ENCODE measurements around the gene SLBP. TPM values are rescaled to one million over a fixed set of nuclear protein-coding genes. Genes with fewer than 3 reads are reported as not detected.
"Not testable (repeated sequence)": the region's sequence is repeated elsewhere in the genome, so short reads cannot be mapped to it uniquely, and the experiment has no call there.

Gene SLBP
- total and polyA plus RNA-seq, 2 donors (not counting 1 experiment from before 2014, with no cell fraction given), result 19.4 to 31.8 TPM

- Histone ChIP-seq H4K20me1 (ENCODE audit: control insufficient read depth, insufficient read depth, low read length, poor library complexity, severe bottlenecking) (no peaks in the 10 kb centered on the region), H3K27ac (ENCODE audit: low read length in 2 of 2) (no peak overlapping the region), H3K9me3 (ENCODE audit: control extremely low read depth in 1 of 3, control insufficient read depth in 2 of 3, insufficient read depth in 1 of 3, low read length in 2 of 3) (no peaks in the 10 kb centered on the region), H3K9ac (ENCODE audit: low read length) (no peak overlapping the region), H3K27me3 (replicated peaks in 1 of 4; ENCODE audit: control extremely low read depth in 1 of 4, control insufficient read depth in 3 of 4, insufficient read depth in 4 of 4, low read length in 3 of 4) (no peaks in the 10 kb centered on the region), H3K4me1 (ENCODE audit: control insufficient read depth in 2 of 2, insufficient read depth in 2 of 2, low read length in 2 of 2) (no peaks in the 10 kb centered on the region), H2AFZ (ENCODE audit: insufficient read depth, low read depth, low read length, poor library complexity, severe bottlenecking) (no peak overlapping the region), H3K4me2 (replicated peaks; ENCODE audit: low read depth, low read length, poor library complexity, severe bottlenecking) (no peak overlapping the region), H3K36me3 (replicated peaks in 1 of 2; ENCODE audit: control extremely low read depth in 1 of 2, control insufficient read depth in 1 of 2, extremely low read depth in 1 of 2, insufficient read depth in 2 of 2, low read length in 1 of 2) (no peaks in the 10 kb centered on the region), H3K79me2 (ENCODE audit: control insufficient read depth, insufficient read depth, low read length) (peaks cover 5% of the 10 kb centered on the region), H3K4me3 (ENCODE audit: control extremely low read depth in 1 of 5, extremely low read depth in 1 of 5, insufficient read depth in 1 of 5, low read depth in 2 of 5, low read length in 4 of 5) (no peak overlapping the region)
- DNase-seq (no peak), ATAC-seq (ENCODE audit: low read depth) (no peak)
- no peak overlapping the region for H3K27ac Mint-ChIP-seq
- intact Hi-C loops (cut with micrococcal nuclease), result no loop called here
- CTCF ChIA-PET, result interaction anchor here (1.8 kb wide), 1 partner anchor 18 kb away, joined by 6 read pairs; no protein-coding TSS in a partner anchor
- TF ChIP-seq EZH2 (IDR thresholded peaks at IDR 0.05; ENCODE audit: borderline replicate concordance, insufficient read depth, low read depth, low read length, poor library complexity, severe bottlenecking), result no peak
- TF ChIP-seq, protein P1, sequence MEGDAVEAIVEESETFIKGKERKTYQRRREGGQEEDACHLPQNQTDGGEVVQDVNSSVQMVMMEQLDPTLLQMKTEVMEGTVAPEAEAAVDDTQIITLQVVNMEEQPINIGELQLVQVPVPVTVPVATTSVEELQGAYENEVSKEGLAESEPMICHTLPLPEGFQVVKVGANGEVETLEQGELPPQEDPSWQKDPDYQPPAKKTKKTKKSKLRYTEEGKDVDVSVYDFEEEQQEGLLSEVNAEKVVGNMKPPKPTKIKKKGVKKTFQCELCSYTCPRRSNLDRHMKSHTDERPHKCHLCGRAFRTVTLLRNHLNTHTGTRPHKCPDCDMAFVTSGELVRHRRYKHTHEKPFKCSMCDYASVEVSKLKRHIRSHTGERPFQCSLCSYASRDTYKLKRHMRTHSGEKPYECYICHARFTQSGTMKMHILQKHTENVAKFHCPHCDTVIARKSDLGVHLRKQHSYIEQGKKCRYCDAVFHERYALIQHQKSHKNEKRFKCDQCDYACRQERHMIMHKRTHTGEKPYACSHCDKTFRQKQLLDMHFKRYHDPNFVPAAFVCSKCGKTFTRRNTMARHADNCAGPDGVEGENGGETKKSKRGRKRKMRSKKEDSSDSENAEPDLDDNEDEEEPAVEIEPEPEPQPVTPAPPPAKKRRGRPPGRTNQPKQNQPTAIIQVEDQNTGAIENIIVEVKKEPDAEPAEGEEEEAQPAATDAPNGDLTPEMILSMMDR (IDR thresholded peaks at IDR 0.05), result no peak
- no peaks in the 10 kb centered on the region for H3K9me3 Mint-ChIP-seq (ENCODE audit: insufficient read depth)
- H3K4me1 Mint-ChIP-seq, result no peaks in the 10 kb centered on the region
- H3K4me3 Mint-ChIP-seq, result no peak overlapping the region
- WGBS (ENCODE audit: insufficient coverage), result 65% methylated on average over 7 of the region's 9 CpGs
- H3K27me3 Mint-ChIP-seq, result no peaks in the 10 kb centered on the region
- POLR2A ChIA-PET, result interaction anchor here (0.7 kb wide), 1 partner anchor 453 kb away, joined by 3 read pairs; no protein-coding TSS in a partner anchor
These were observed 37.4 kb downstream of the SLBP start for GRCh38 chr4:1674682-1675081.

DNA sequence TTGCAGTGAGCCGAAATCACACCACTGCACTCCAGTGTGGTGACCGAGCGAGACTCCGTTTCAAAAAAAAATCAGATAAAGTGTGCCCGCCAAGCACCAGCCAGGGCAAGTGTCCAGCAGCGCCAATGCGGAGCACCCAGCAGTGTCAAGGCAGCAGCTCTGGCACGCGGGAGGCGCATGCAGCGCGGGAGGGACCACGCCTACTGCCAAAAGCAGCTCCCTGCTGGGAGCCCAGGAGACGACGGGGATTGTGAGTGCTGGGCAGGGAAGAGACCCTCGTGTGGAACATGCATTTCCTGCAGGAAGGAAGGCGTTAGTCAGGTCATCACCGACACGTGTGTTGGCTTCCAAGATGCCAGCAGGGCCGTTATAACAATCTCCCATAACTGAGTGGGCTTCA is 38.4 kb downstream of the SLBP start:
- Histone ChIP-seq H3K27ac (ENCODE audit: low read length in 2 of 2) (no peak overlapping the region), H4K20me1 (ENCODE audit: control insufficient read depth, insufficient read depth, low read length, poor library complexity, severe bottlenecking) (no peaks in the 10 kb centered on the region), H3K36me3 (replicated peaks in 1 of 2; ENCODE audit: control extremely low read depth in 1 of 2, control insufficient read depth in 1 of 2, extremely low read depth in 1 of 2, insufficient read depth in 2 of 2, low read length in 1 of 2) (no peaks in the 10 kb centered on the region), H3K9me3 (ENCODE audit: control extremely low read depth in 1 of 3, control insufficient read depth in 2 of 3, insufficient read depth in 1 of 3, low read length in 2 of 3) (no peaks in the 10 kb centered on the region), H3K27me3 (replicated peaks in 1 of 4; ENCODE audit: control extremely low read depth in 1 of 4, control insufficient read depth in 3 of 4, insufficient read depth in 4 of 4, low read length in 3 of 4) (no peaks in the 10 kb centered on the region), H3K9ac (ENCODE audit: low read length) (no peak overlapping the region), H3K79me2 (ENCODE audit: control insufficient read depth, insufficient read depth, low read length) (peaks cover 5% of the 10 kb centered on the region), H2AFZ (ENCODE audit: insufficient read depth, low read depth, low read length, poor library complexity, severe bottlenecking) (no peak overlapping the region), H3K4me2 (replicated peaks; ENCODE audit: low read depth, low read length, poor library complexity, severe bottlenecking) (no peak overlapping the region), H3K4me3 (ENCODE audit: control extremely low read depth in 1 of 5, extremely low read depth in 1 of 5, insufficient read depth in 1 of 5, low read depth in 2 of 5, low read length in 4 of 5) (no peak overlapping the region), H3K4me1 (ENCODE audit: control insufficient read depth in 2 of 2, insufficient read depth in 2 of 2, low read length in 2 of 2) (no peaks in the 10 kb centered on the region)
- ATAC-seq (ENCODE audit: low read depth) (no peak), DNase-seq (no peak)
- no peak for TF ChIP-seq EZH2 (IDR thresholded peaks at IDR 0.05; ENCODE audit: borderline replicate concordance, insufficient read depth, low read depth, low read length, poor library complexity, severe bottlenecking)
- TF ChIP-seq, protein P1 (IDR thresholded peaks at IDR 0.05), result no peak
- ChIA-PET POLR2A (no interaction called here), CTCF (interaction anchor here (1.5 kb wide), 1 partner anchor 20 kb away, joined by 5 read pairs; no protein-coding TSS in a partner anchor)
- Mint-ChIP-seq H3K27ac (no peak overlapping the region), H3K27me3 (no peaks in the 10 kb centered on the region), H3K4me3 (no peak overlapping the region), H3K9me3 (ENCODE audit: insufficient read depth) (no peaks in the 10 kb centered on the region), H3K4me1 (no peaks in the 10 kb centered on the region)
- intact Hi-C loops (cut with micrococcal nuclease), result no loop called here
- 91% methylated on average over 20 of the region's 20 CpGs for WGBS (ENCODE audit: insufficient coverage)

GRCh38 chr4:1671011-1671410 is 41.1 kb downstream of the SLBP start:
- H3K4me3 Mint-ChIP-seq; H3K9me3 Mint-ChIP-seq (ENCODE audit: insufficient read depth); H3K27ac Mint-ChIP-seq; H3K36me3 ChIP-seq (replicated peaks in 1 of 2; ENCODE audit: control extremely low read depth in 1 of 2, control insufficient read depth in 1 of 2, extremely low read depth in 1 of 2, insufficient read depth in 2 of 2, low read length in 1 of 2); H3K9ac ChIP-seq (ENCODE audit: low read length); DNase-seq; H3K79me2 ChIP-seq (ENCODE audit: control insufficient read depth, insufficient read depth, low read length); H3K27me3 Mint-ChIP-seq; ATAC-seq (ENCODE audit: low read depth); H3K4me1 Mint-ChIP-seq; H3K4me3 ChIP-seq (ENCODE audit: control extremely low read depth in 1 of 5, extremely low read depth in 1 of 5, insufficient read depth in 1 of 5, low read depth in 2 of 5, low read length in 4 of 5); H3K4me1 ChIP-seq (ENCODE audit: control insufficient read depth in 2 of 2, insufficient read depth in 2 of 2, low read length in 2 of 2); H4K20me1 ChIP-seq (ENCODE audit: control insufficient read depth, insufficient read depth, low read length, poor library complexity, severe bottlenecking); H3K9me3 ChIP-seq (ENCODE audit: control extremely low read depth in 1 of 3, control insufficient read depth in 2 of 3, insufficient read depth in 1 of 3, low read length in 2 of 3); H3K27me3 ChIP-seq (replicated peaks in 1 of 4; ENCODE audit: control extremely low read depth in 1 of 4, control insufficient read depth in 3 of 4, insufficient read depth in 4 of 4, low read length in 3 of 4); POLR2A ChIA-PET; H3K4me2 ChIP-seq (replicated peaks; ENCODE audit: low read depth, low read length, poor library complexity, severe bottlenecking); intact Hi-C loops (cut with micrococcal nuclease); H3K27ac ChIP-seq (ENCODE audit: low read length in 2 of 2); H2AFZ ChIP-seq (ENCODE audit: insufficient read depth, low read depth, low read length, poor library complexity, severe bottlenecking); CTCF ChIA-PET: not testable (repeated sequence)
- 95% methylated on average over 12 of the region's 20 CpGs for WGBS (ENCODE audit: insufficient coverage)

Data from B cell (primary cell).